NCI-H1092 treated with DMSO at 0.1 percent for 48 hours (cell line): Measurements from ENCODE around the gene OGA.

Experiments
- DNase-seq: peaks from one replicate; lab custom pipeline; 2025; lab: John Stamatoyannopoulos, UW

OGA gene

DNA sequence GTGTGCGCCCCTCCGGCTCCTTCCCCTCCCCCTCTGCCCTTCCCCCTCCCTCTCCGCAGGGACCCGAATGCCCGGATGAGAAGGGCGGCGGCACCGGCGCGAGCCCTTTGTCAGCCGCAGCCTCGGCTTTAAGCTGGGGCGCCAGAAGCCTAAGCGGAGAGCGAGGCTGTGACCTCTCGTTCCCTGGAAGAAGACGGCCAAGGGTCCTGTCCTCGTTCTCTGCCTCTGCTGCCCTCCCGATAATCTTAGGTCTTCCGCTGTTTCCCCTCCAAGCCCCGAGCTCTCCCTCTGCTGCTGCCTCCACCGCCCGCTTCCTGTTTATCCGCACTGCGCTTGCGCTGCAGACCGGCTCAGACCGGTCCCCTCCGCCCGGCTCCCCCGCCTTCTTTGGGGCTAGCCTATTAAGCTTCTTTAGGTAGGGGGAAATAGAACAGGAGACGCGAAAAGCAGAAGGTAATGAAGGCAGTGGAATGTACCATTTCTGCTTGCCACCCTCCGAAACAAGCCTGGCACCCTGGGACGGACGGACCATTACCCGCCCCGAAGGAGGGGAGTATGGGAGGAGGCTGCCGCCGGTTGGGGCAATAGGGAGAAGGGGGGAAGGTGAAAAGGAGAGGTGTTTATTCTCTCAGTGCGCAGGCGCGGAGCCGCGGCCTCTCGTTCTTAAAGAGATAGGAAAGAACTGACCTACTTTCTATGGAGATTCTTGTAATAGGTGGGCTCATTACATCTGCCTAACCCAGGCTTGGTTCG lies at the start of gene OGA:
Gene OGA (minus strand): TSS at position 326 of the 753 bp plus-strand sequence. CDS start 422 bp downstream, outside the sequence.
- DNase-seq: peak; percentile 98

GRCh38 chr10:101867931-101868330 lies 49.7 kb upstream of the OGA start:
- no peak for DNase-seq

DNA sequence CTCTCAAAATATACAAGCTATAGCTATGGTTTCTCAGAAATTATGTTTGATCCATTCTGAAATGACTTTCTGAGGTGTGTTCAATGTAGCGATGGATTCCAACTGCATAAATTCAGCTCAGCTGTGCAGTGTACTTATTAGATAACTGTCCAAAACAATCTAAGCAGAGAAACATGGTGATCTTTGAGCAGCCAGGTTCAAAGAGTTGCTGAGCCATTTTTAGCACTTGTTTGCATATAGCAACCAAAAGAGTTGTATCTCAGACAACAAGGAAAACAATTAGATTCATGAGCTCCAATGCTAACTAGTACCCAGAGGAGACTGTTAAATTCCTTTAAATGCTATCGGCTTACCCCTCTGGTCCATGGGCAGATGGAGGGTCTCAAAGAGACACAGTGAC lies 41.3 kb upstream of the OGA start:
- DNase-seq: no peak

GRCh38 chr10:101858723-101859500 lies 40.7 kb upstream of the OGA start:
- no peak for DNase-seq

DNA sequence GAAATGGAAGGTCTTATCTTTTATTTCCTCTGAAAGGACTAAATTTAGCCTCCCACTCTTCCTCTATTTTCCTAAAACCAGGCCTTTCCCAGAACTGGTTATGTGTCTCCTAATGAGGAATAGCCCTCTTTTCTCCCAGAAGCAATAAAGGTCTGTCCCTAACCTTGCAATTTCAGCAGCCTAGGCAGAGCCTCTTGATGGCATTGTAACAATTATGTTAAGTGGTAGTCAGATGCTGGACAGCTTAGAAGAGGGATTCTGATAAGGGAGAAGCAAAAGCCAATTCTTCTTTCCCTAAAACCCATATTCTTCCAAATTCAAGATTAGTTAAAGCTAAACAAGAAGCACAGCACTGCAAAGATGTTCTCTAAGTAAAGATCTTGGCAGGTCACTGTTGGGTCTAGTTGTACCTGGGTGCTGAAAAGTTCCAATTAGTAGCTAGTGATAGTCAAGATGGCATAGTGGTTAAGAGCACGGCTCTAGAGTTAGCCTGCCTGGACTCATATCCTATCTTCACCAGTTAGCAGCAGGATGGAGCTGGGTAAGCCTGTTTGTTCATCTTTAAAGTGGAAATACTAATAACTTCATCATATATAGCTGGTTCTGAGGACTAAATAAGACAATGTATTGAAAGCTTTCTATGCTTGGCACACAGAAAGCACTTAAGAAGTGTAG lies 39.7 kb upstream of the OGA start:
- DNase-seq: no peak

GRCh38 chr10:101856626-101857025 lies 38.4 kb upstream of the OGA start:
- DNase-seq: no peak

GRCh38 chr10:101851411-101852116 lies 33.3 kb upstream of the OGA start:
- DNase-seq: no peak

GRCh38 chr10:101850749-101851148 lies 32.5 kb upstream of the OGA start:
- DNase-seq: no peak

DNA sequence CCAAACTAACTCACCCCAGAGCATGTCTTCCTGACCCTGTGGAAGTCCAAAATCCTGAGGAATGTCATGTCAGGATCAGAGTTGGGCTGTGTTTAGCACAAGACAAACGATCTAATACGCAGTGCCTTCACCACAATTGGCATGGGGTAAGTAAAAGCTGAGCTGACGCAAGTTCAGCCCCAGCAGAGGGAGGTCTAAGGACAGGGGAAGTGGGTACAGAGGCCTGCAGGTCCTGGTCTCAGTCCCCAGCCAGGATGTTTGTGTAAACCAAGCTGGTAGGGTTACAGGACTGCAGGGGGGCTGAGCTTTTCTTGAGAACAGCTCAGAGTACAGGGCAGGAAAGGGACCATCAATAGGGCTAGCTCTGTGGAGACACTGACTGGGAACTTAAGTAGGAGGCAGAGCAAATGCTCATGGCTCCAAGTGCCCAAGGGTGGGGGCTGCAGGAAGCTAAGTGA lies 30.7 kb upstream of the OGA start:
- DNase-seq: no peak

- DNase-seq: no peak
Observed at GRCh38 chr10:101848408-101848807, 30.2 kb upstream of the OGA start.

DNA sequence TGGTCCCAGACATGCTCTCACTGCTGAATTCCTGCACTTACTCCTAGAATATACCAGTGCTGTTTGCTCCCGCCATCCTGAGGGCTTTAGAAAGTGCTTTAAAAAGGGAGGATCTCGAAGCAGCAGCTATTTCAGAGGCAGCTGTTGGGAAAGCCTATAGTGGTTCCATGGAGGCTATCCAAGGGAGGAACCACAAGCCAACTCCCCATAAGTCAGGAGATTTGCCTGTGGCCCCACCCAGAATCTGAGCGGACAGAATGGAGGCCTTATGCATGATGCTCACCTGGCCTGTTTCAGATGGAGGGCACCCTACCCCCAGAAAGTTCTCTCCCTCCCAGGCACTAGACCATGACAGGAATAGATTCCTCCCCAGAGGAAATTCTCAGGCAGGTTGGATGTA lies 27.6 kb upstream of the OGA start:
- no peak for DNase-seq

DNA sequence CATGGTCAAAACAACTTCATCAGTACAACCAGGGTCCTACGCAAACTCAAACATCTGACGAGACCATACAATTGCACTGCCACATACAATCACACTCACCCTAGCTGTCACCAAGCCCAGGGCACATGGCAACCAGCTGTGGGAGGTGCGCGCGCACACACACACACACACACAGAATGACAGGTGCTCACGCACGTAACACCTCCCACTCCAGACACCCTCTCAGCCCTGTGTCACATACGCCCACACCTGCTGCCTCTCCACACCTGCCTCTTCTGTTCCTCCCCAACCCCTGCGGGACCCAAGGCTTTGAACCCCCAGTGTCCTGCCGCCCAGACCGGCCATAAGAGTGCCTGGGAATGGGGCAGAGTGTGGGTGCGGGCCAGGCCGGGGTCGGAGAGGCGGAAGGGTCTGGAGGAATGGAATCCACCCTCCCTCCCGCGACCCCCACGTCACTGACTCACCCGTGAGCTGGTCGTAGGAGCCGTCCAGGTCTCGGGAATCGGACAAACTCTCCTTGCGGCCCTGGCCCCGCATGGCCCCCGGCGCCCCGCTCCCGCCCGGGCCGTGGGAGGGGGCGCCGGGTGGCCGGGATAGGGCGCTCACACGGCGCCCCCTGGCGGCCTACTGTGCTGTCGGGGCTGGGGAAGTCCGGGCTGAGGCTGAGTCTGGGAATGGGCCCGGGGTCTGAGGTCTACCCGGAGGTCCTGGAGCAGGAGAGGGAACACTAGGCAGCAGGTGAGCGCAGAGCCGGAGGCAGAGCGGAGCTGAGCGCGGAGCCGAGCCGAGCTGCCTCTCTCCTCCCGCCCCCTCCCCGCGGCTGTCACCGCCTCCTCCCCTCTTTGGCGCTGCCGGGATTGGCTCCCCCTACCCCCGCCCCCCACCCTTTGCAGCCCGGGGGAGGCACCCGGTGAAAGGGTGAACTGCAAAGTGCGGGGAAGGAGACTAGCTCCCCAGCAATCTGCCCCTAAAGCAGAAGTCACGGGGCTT lies 25.1 kb upstream of the OGA start, which contains the start of gene KCNIP2:
Gene KCNIP2 (minus strand): TSS at position 769 of the 990 bp plus-strand sequence. CDS start 232 bp downstream, at position 537.
- DNase-seq: peak; percentile 9

- DNase-seq: no peak
Observed at GRCh38 chr10:101841826-101842225, 23.6 kb upstream of the OGA start.

GRCh38 chr10:101840741-101841453 lies 22.7 kb upstream of the OGA start:
- DNase-seq: peak; percentile 57

GRCh38 chr10:101840102-101840684 lies 21.9 kb upstream of the OGA start:
- no peak for DNase-seq

DNA sequence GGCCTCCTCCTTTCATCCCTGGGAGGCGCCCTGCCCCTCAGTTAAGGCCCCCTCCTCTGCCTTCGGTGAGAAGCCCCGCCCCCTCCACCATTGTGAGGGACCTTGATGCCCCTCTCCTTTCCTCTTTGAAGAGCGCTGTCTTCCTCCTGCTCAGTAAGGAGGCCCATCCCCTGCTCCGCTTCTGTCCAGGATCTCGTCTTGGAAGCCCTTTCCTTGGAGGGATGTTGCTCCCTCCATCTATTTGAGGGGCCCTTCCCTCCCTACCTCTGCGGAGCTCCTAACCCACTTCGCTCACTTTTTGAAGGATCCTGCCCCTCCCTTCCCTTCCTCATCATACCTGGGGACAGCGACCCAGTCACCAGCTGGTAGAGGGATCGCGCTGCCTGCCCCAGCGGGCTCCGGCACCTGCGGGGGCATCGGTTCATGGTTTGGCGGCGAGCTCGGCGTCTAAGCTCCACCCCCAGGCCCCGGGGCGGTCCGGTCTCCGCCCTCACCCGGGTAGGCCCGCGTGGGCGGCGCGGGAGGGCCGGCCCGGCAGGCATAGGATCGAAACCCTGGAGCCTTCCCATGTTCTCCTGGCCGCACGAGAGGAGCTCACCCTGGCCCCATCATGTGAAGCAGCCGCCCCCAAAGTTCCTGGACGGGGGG lies 21.3 kb upstream of the OGA start:
- DNase-seq: no peak

DNA sequence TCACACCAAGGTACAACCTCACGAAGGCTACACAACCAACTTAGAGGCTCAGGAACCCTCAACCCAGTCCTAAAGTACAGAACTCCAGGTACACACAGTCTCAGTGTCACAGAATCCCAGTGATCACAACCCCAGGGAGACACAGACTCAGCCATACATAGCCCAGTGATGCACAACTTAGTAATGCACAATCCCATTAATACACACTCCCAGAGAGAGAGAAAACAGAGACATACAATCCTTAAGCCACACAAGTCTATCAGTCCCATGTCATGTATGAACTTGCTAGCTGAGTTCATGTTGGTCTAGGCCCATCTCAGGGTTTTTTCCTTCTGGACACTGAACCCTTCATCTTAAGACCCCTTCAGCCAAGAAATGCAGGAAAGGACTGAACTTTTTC lies 20.8 kb upstream of the OGA start:
- no peak for DNase-seq

DNA sequence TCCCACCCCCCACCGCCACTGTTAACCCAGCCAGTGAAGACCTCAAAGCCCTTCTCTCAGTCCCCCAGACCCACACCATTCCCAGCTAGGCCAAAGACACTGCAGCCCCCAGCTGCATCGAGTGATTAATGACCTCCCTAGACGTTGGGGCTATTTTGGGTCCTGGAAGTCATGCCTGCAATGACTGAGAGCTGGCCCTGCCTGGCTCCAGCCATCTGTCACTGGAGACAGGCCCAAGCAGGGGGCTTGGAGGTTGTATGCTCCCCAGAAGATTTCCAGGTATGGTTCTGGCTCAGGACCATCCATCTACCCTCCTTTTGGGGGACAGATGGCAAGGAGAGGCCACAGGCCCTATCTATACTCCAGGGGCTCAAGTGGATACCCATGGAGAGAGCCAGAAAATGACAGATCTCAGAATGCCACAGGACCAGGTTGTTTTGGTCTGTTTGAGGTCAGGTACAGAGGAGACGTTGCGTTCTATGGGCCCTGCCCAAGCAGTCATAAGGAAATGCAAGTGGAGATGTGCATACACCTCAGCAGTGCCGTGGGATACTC lies 20.2 kb upstream of the OGA start:
- no peak for DNase-seq

- no peak for DNase-seq
Observed at GRCh38 chr10:101837748-101838147, 19.5 kb upstream of the OGA start.
